Esophagus squamous epithelium (tissue), 4 donors: Measurements from ENCODE around the gene PLAC8L1.

Experiments used
- POLR2A ChIP-seq, 4 donors: fragments of 450-650 bp; IDR thresholded peaks; one replicate each; pipeline ENCODE4 v1.6.1; 2017; ENCODE audit warnings: antibody characterized with exemption in 4 of 4, mild to moderate bottlenecking in 4 of 4, moderate library complexity in 3 of 4
- TF ChIP-seq, protein P1 (sequence below), 6 experiments: fragments of 450-650 bp in 4 of 6; fragments of 200-600 bp in 2 of 6; sonication (generic) in 2 of 6; IDR thresholded peaks; one replicate each; pipeline ENCODE4 v1.5.1; 2016 to 2019; ENCODE audit warnings: antibody characterized with exemption in 6 of 6, mild to moderate bottlenecking in 4 of 6, moderate library complexity in 4 of 6

- TF ChIP-seq, protein P1, sequence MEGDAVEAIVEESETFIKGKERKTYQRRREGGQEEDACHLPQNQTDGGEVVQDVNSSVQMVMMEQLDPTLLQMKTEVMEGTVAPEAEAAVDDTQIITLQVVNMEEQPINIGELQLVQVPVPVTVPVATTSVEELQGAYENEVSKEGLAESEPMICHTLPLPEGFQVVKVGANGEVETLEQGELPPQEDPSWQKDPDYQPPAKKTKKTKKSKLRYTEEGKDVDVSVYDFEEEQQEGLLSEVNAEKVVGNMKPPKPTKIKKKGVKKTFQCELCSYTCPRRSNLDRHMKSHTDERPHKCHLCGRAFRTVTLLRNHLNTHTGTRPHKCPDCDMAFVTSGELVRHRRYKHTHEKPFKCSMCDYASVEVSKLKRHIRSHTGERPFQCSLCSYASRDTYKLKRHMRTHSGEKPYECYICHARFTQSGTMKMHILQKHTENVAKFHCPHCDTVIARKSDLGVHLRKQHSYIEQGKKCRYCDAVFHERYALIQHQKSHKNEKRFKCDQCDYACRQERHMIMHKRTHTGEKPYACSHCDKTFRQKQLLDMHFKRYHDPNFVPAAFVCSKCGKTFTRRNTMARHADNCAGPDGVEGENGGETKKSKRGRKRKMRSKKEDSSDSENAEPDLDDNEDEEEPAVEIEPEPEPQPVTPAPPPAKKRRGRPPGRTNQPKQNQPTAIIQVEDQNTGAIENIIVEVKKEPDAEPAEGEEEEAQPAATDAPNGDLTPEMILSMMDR (IDR thresholded peaks at IDR 0.05) = peak in 5 of 6 experiments; percentile 20 to 59 (median 49)
- no peak for TF ChIP-seq POLR2A (IDR thresholded peaks at IDR 0.05)
These were observed 25.2 kb upstream of the PLAC8L1 start for GRCh38 chr5:146130440-146131045.
